NCI-H187 treated with DMSO at 0.1 percent for 48 hours (cell line): ENCODE measurements around the gene OR10G7.

Experiments
- DNase-seq: peaks from one replicate; lab custom pipeline; 2025; lab: John Stamatoyannopoulos, UW

The OR10G7 gene

GRCh38 chr11:124041254-124041653 is at the start of gene OR10G7:
TSS of gene OR10G7 (minus strand) at chr11:124041325. CDS start at chr11:124039001, 2,324 bp downstream.
- DNase-seq = no peak

- no peak for DNase-seq
Measured at GRCh38 chr11:124085997-124086846, 45.1 kb upstream of the OR10G7 start.

- DNase-seq = no peak
Measured at GRCh38 chr11:124085583-124085982, 44.5 kb upstream of the OR10G7 start.

- DNase-seq = no peak
Measured at GRCh38 chr11:124082371-124082770, 41.2 kb upstream of the OR10G7 start.

GRCh38 chr11:124081483-124081882 is 40.4 kb upstream of the OR10G7 start:
- no peak for DNase-seq

- DNase-seq = no peak
Measured at GRCh38 chr11:124080327-124081001, 39.3 kb upstream of the OR10G7 start.

- DNase-seq = no peak
Measured at GRCh38 chr11:124079631-124080326, 38.7 kb upstream of the OR10G7 start.

GRCh38 chr11:124078591-124078990 is 37.5 kb upstream of the OR10G7 start:
- DNase-seq = no peak

- no peak for DNase-seq
Measured at GRCh38 chr11:124077266-124077665, 36.1 kb upstream of the OR10G7 start.

- DNase-seq = no peak
Measured at GRCh38 chr11:124075841-124076651, 34.9 kb upstream of the OR10G7 start.

GRCh38 chr11:124075492-124075840 is 34.3 kb upstream of the OR10G7 start:
- no peak for DNase-seq

- no peak for DNase-seq
Measured at GRCh38 chr11:124074554-124074953, 33.4 kb upstream of the OR10G7 start.

GRCh38 chr11:124072147-124072546 is 31.0 kb upstream of the OR10G7 start:
- no peak for DNase-seq

- DNase-seq = no peak
Measured at GRCh38 chr11:124071623-124071948, 30.5 kb upstream of the OR10G7 start.

- DNase-seq = no peak
Measured at GRCh38 chr11:124070915-124071622, 29.9 kb upstream of the OR10G7 start.

- no peak for DNase-seq
Measured at GRCh38 chr11:124069429-124070401, 28.6 kb upstream of the OR10G7 start.

GRCh38 chr11:124068601-124069110 is 27.5 kb upstream of the OR10G7 start:
- no peak for DNase-seq

GRCh38 chr11:124052966-124053365 is 11.8 kb upstream of the OR10G7 start:
- DNase-seq = no peak

- DNase-seq = no peak
Measured at GRCh38 chr11:124050748-124051147, 9.6 kb upstream of the OR10G7 start.

- DNase-seq = no peak
Measured at GRCh38 chr11:124043420-124043819, 2.3 kb upstream of the OR10G7 start.
